T-helper 9 cell (primary cell): ENCODE results near the gene DIP2C.
"Not testable (repeated sequence)": the region's sequence is repeated elsewhere in the genome, so short reads cannot be mapped to it uniquely, and the experiment has no call there.

Source experiments
- DNase-seq: peaks from one replicate; pipeline ENCODE4 v3.0.0-alpha.2; 2020

DIP2C gene

GRCh38 chr10:396535-397220 is 292.8 kb downstream of the DIP2C start:
- DNase-seq: no peak

DNA sequence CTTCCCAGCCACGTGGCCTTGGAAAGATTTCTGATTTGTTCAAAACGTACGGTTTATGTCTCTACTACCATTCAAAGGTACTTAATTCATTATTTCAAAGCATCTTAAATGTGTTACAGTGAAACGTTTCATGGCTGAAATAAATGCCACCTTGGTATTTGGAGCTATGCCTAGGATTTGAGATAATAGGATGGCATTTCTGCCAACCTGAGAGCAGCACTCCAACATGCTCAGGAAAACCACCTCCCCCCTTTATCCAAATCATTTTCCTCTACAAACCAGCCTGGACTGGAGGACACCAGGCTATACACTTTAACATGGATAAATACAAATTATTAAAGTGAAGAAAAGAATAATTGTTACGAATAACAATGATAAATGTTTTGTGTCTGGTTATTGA is 293.4 kb downstream of the DIP2C start:
- no peak for DNase-seq

DNA sequence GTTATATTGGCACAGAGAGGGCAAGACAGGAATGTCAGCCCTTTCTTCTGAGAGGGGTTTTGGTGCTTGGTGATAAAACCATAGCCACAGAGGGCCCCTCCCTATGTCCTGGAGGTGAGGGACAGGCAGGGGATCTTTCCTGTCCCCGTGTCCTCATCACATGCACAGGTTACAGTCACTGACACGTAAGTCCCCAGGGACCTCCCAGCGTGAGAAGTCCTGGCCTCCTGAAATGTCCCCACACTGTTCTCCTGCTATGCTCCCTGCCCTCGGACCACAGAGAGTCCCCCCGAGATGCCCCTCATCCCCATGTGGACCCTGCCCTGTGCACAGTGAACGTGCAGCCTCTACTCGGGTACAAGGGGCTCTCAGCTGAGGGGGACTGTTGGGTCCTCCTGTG is 293.8 kb downstream of the DIP2C start:
- no peak for DNase-seq

GRCh38 chr10:394439-395101 is 294.9 kb downstream of the DIP2C start:
- DNase-seq: not testable (repeated sequence)

GRCh38 chr10:393787-394438 is 295.6 kb downstream of the DIP2C start:
- DNase-seq: no peak

DNA sequence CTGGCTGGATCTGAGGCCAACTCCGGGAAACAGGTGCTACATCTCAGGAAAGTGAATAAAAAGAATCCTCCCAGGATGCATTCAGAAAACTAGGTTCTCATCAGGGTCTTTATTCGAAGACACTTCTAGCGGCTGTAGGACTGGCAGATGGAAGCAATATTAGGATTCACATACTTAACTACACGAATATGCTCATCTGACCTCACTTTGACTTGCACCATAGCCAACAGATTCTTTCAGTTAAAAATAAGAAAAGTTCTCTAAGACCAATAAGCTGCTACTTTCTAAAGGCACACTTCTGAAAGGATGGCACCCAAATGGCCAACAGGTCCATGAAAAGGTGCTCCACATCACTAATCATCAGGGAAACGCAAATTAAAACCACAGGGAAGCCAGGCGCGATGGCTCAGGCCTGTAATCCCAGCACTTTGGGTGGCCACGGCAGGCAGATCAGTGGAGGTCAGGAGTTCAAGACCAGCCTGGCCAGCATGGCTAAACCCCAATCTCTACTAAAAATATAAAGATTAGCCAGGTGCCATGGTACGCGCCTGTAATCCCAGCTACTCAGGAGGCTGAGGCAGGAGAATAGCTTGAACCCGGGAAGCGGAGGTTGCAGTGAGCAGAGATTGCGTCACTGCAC is 296.2 kb downstream of the DIP2C start:
- no peak for DNase-seq

GRCh38 chr10:392705-393037 is 296.8 kb downstream of the DIP2C start:
- no peak for DNase-seq

- DNase-seq: no peak
Measured at GRCh38 chr10:391847-392704, 297.4 kb downstream of the DIP2C start.

DNA sequence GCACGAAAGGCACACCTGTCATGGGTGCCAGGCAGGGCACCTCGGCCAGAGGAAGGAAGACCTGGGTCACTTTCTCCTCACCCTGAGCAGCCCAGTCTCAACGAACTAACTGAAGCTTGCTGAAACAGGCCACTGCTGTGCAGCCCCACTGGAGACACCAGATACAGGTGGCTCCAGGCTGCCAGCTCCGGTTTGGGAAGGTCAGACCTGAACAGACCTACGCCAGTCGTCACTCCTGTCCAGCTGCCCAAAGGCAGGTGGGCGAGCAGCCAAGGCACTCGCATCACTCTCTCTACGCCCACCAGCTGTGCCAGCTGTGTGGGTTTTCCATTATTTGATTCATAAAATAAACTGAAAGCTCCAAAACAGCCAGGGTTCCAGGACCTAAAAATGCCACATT is 298.2 kb downstream of the DIP2C start:
- no peak for DNase-seq

DNA sequence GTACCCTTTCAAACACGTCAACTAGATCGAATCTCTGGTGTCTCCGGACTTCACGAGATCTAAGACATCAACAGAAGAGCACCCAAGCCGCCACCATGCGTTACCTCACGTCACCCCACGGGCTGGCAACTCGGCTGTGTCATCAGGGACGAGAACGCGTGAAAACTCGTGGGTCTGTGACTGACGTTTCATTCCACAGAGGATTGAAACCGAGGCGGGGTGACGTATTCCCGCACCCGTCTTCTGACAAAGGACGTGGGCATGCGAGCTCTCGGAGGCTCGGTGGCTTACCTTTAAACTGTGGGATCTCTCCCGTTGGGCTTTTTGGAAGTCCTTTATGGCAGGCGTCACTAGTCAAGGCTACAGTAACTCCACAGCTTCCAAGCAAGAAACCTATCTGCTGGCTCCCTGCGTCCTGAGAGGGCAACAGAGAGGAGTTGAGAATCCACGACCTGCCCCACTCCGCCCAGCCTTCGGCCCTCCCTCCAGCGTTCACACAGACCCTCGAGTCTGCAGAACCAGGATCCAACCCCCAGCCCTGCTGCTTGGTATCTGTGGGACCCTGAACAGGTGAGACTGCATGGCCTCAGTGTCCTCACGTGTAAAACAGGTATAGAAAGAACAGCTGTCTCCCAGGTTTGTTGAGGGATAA is 298.9 kb downstream of the DIP2C start:
- no peak for DNase-seq

- DNase-seq: no peak
Measured at GRCh38 chr10:389836-390448, 299.5 kb downstream of the DIP2C start.

- DNase-seq: no peak
Measured at GRCh38 chr10:389261-389790, 300.1 kb downstream of the DIP2C start.

DNA sequence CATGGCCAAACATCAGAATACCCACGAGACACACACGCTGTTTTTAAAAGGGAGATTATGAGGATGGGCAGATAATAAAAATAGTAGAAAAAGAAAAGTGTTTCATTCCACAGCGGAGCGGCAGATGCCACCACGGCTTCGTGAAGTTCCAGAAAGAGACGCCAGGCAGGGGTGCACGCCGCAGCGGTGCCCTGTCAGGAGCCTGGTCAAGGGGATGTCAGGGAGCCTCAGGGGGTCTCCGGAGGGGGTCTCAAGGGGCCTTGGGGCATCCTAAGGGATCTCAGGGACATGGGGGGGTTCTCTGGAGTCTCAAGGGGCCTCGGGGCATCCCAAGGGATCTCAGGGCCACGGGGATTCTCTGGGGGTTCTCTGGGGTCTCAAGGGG is 300.8 kb downstream of the DIP2C start:
- DNase-seq: no peak

- no peak for DNase-seq
Measured at GRCh38 chr10:387909-388660, 301.4 kb downstream of the DIP2C start.

DNA sequence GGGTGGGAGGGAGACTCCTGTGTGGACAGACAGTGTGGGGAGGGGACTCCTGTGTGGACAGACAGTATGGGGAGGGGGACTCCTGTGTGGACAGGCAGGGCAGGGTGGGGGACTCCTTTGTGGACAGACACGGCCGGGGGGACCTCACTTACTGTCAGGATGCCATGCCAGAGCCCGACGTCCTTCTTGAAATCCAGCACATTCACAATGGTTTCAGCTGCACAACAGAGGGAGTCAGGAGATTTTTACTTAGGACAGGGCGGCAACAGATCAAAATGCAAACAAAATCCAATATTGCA is 301.9 kb downstream of the DIP2C start:
- no peak for DNase-seq

DNA sequence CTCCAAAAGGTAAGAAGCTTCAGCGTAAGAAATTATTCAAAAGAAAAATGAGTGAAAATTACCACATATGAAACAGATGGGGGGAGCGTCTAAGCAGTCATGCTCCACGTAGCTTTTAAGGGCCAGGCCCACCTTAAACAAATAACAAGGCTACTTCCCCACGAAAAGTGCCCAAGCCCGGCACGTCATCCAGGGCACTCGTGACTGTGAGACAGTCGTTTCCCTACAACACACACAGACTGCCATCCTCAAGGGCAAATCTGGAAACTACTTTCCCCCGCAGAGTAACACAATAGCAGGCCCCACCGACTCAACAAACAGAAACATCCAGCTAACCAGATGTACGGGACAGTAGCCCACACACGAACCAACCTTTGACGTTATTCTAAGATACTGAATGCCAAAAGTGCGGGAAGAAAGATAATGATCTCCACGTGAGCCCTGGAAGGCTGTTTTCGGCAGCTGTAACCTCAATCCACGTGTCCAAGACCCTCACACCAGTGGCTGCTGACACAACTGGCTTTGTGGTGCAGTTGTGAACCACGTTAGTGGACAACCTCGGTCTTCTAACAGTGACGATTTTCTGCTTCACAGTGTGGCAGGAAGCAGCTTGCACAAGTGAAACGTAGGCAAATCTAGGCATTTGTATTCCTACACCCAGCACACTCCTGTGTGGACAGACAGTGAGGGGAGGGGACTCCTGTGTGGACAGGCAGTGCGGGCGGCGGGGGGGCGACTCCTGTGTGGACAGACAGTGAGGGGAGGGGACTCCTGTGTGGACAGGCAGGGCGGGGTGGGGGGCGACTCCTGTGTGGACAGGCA is 302.5 kb downstream of the DIP2C start:
- DNase-seq: no peak

DNA sequence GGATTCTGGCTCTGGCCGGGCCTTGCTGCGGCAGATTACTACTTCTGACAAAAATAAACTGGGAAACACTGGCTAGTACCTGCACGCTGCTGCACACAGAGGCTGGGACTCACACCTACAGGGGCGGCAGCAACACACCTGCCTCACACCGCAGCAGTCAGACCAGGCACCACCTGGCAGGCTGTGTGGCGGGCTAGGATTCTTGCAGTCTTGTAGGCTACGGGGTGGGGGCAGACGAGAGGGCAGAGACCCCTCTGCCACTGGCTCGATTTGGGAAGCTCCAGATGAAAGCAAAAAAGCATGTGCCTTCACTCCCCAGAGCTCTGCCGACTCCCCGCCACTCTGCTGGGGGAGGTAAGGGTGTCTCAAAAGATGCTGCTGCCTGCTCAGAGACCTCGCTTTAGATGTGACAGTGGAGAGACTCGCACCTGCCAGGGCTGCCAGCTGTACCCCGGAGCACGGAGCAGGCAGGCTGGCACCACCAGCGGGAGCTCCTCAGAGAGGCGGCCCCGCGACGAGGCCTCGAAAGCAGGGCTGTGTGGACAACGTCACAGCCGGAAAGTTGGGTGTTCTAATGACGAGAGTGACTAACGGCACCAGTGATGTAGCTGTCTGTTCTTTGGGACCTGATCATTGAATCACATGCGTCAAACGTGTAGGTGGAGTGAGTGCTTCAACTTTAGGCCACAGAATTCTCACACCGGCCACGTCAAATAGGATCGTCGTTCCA is 303.7 kb downstream of the DIP2C start:
- DNase-seq: no peak

DNA sequence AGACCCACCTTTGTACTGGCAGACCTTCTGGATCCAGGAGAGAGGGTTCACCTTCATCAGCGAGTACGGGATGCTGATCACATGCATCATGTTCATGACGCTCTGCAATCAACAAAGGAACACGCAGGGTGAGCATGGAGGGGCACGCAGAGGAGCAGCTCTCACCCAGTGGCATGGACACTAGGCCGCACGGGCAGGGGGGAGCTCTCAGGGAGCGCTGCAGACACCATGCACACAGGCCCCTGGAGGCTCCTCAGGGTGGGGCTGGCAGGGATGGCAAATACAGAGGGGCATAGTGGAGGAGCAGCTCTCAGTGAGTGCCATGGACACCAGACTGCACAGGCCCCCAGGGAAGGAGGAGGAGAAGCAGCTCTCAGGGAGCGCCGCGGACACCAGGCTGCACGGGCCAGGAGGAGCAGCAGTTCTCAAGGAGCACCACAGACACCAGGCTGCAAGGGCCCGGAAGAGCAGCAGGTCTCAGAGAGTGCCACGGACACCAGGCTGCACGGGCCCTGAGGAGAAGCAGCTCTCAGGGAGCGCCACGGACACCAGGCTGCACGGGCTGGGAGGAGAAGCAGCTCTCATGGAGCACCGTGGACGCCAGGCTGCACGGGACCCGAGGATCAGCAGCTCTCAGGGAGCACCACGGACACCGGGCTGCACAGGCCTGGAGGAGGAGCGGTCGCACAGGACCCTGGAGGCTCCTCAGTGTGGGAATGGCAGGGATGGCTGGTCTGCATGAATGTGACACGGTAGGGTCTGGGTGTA is 304.7 kb downstream of the DIP2C start:
- DNase-seq: no peak

DNA sequence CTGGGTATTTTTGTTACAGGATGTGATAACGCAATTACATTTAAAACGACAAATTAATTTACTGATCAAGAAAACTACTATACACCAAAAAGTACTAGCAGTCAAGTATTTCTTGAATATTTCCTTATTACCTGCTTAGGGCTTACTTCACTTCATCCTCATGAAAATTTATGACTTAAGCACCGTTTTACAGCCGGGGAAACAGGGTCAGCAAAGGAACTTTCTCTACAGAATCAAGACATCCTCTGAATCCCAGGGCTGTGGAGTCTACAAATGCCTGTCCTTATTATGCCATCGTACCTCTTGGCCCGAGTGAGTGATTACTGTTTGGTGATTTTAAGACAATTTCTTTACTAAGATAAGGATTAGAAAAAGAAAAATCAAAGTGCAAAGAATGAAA is 305.9 kb downstream of the DIP2C start:
- no peak for DNase-seq
